Left ventricle myocardium inferior (tissue), 1 donor: ENCODE data around the gene ADARB1. TPM values are rescaled to one million over a fixed set of nuclear protein-coding genes. Genes with fewer than 3 reads are reported as not detected.

ENCODE experiments used
- DNase-seq: peaks from one replicate; pipeline ENCODE4 v3.0.0-alpha.2; 2020
- H3K27ac ChIP-seq: fragments of 200-600 bp; replicated peaks from 2 replicates; pipeline ENCODE4 v1.8.0; 2021
- H3K27me3 ChIP-seq: fragments of 200-600 bp; 2 replicates; pipeline ENCODE4 v1.8.0; 2021; ENCODE audit warnings: low read depth
- H3K36me3 ChIP-seq: fragments of 200-600 bp; 2 replicates; pipeline ENCODE4 v1.8.0; 2021
- H3K4me1 ChIP-seq: fragments of 200-600 bp; 2 replicates; pipeline ENCODE4 v1.8.0; 2021
- H3K4me3 ChIP-seq: fragments of 200-600 bp; 2 replicates; pipeline ENCODE4 v1.8.0; 2021; ENCODE audit warnings: mild to moderate bottlenecking, moderate library complexity
- H3K9me3 ChIP-seq: fragments of 200-600 bp; replicated peaks from 2 replicates; pipeline ENCODE4 v1.8.0; 2021
- intact Hi-C: fragments of 100-400 bp; cut with micrococcal nuclease; formaldehyde crosslinking; loops from one replicate; pipeline ENCODE4 v1.11.0; 2022
- total RNA-seq: library from RNA; stranded (reverse); fragmentation: NEBNext Ultra II Directional; extraction: Animal tissue kit (Norgen Biotek cat#: 25700); gene quantifications from one replicate; pipeline ENCODE4 v1.2.1, GENCODE V29; 2021
- TF ChIP-seq, protein P1 (sequence below): fragments of 200-600 bp; IDR thresholded peaks from 2 replicates; pipeline ENCODE4 v1.8.0; 2021; ENCODE audit warnings: antibody characterized with exemption, mild to moderate bottlenecking, borderline replicate concordance
- donor health status: DM: no; HTN: yes; CAD: no; lungs with severe emphysema.

Gene ADARB1
- total RNA-seq, 1 donor from 2014 or later = 15.5 TPM

DNA sequence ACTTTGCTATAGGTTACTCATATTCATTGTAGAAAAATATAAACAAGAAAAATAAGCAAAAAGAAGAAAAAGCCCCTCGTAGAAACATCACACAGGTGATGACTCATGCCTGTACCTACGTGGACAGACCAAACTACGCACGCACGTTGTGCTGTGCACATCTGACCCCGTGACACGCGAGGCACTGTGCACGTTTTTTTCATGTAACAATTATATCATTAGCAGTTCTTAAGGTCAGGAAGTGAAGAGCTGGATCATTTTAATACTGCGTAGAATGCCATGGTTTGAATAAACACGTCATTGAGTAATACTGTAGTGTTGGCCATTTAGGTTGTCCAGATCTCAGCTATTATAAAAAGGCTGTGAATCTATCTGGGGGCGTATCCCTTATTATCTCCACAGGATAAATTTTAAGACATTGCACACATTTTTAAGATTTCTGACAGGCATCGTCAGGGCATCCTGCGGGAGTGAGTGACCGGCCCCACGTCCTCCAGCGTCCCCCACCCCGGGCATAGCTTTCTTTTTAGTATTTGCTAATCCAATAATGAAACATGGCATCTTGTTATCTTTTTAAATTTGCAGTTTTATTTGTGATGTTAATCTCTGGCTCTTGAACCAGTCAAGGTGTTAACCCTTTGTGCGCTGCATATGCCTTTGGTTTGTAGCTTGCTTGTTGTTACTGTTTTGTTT lies 23.4 kb upstream of the ADARB1 start:
- no peaks in the 10 kb centered on the region for H3K36me3 ChIP-seq
- intact Hi-C loops = no loop called here
- TF ChIP-seq, protein P1, sequence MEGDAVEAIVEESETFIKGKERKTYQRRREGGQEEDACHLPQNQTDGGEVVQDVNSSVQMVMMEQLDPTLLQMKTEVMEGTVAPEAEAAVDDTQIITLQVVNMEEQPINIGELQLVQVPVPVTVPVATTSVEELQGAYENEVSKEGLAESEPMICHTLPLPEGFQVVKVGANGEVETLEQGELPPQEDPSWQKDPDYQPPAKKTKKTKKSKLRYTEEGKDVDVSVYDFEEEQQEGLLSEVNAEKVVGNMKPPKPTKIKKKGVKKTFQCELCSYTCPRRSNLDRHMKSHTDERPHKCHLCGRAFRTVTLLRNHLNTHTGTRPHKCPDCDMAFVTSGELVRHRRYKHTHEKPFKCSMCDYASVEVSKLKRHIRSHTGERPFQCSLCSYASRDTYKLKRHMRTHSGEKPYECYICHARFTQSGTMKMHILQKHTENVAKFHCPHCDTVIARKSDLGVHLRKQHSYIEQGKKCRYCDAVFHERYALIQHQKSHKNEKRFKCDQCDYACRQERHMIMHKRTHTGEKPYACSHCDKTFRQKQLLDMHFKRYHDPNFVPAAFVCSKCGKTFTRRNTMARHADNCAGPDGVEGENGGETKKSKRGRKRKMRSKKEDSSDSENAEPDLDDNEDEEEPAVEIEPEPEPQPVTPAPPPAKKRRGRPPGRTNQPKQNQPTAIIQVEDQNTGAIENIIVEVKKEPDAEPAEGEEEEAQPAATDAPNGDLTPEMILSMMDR = no peak
- no peak overlapping the region for H3K27ac ChIP-seq
- no peak overlapping the region for H3K4me3 ChIP-seq
- no peaks in the 10 kb centered on the region for H3K27me3 ChIP-seq
- H3K9me3 ChIP-seq = peaks cover 18% of the 10 kb centered on the region
- DNase-seq = no peak
- peaks cover 6% of the 10 kb centered on the region for H3K4me1 ChIP-seq

DNA sequence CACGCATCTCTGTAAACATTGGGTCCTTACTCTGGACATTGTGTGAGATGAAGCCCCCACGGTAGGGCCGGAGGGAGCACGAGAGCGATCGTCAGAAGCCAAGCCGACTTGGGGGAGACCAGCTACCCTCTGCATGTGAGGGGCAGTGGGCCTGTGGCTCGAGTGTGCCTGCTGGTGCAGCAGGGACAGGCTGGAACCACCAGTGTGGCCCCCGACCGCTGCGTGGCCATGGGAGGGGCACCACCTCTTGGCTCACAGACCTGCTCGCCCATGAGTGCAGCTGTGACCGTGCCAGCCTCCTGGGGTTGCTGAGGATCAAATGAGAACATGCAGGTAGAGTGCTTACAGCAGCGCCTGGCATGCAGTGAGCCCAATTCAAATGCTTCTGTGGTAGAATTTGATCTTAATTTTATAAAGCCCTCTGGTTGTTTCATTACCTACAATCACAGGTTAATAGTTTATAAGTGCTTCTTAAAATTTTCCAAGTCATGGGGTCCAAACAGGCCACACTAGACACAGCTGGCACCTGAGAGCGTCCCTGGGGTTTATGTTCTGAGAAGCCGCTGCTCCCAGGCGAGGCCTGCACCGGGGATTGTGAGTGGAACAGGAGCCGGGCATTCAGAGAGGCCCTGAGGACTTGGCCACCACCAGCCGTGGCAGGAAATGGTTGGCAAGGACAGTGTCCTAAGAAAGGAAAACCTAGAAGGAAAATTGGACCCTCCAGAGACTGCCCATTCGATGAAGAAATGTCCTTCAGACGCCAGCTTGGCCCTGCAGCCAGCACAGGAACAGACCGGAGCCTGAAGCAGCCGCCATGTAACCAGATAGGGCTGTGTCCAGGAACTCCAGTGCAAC lies 22.6 kb upstream of the ADARB1 start:
- intact Hi-C loops = no loop called here
- Histone ChIP-seq H3K4me3 (no peak overlapping the region), H3K27ac (no peak overlapping the region), H3K4me1 (peaks cover 7% of the 10 kb centered on the region), H3K36me3 (no peaks in the 10 kb centered on the region), H3K27me3 (no peaks in the 10 kb centered on the region), H3K9me3 (peaks cover 10% of the 10 kb centered on the region)
- no peak for DNase-seq
- TF ChIP-seq, protein P1 = no peak

DNA sequence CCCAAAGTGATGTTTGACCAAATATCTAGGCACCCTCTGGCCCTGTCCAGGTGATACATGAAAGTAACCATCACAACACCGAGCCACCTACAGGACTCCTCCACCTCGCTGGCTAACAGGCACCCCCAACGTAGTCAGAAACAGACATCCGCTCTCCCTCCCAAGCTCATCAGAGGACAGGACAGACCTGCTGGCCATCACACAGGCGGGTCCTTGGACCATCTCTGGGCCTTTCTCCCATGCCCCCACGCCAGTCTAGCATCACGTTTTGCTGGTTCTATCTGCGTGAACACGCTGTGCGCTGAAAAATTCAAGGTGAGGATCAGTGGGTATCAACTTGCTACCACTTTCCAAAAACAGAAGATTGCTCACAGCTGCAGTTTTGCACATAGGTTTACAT lies 21.4 kb upstream of the ADARB1 start:
- Histone ChIP-seq H3K36me3 (no peaks in the 10 kb centered on the region), H3K4me3 (no peak overlapping the region), H3K4me1 (peaks cover 13% of the 10 kb centered on the region), H3K27me3 (no peaks in the 10 kb centered on the region), H3K27ac (no peak overlapping the region), H3K9me3 (no peaks in the 10 kb centered on the region)
- TF ChIP-seq, protein P1 = no peak
- no peak for DNase-seq
- intact Hi-C loops = no loop called here

DNA sequence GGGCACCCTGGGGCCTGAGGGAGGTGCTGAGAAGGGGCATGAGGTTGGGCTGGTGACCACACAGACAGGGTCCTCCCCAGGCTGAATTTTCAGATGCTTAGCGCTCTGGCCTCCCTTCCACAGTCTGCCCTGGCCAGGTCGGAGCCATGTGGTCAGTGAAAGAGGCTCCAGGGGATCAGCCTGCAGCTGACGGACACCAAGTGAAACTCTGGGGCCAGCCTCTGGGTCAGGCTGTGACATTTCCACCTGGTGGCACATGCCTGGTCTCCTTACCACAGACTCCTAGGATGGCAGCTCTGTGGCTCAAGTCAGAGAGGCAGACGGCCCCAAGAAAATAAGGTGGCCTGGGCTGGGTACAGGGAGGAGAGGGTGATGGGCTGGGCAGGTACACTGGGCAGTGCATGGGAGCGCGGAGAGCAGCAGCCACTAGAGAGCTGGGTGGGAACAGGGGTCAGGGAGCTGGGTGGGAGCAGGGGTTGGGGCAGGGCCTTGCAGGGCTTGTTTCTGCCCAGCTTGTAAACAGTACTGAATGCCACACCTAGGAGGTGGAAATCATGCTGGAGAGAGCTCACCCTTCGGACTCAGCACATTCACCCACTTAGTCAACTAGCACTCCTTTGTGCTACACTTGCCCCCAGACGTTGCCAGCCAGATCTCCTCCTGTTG lies 20.7 kb upstream of the ADARB1 start:
- Histone ChIP-seq H3K9me3 (no peaks in the 10 kb centered on the region), H3K36me3 (no peaks in the 10 kb centered on the region), H3K4me1 (peaks cover 13% of the 10 kb centered on the region), H3K4me3 (no peak overlapping the region), H3K27me3 (no peaks in the 10 kb centered on the region), H3K27ac (no peak overlapping the region)
- intact Hi-C loops = no loop called here
- TF ChIP-seq, protein P1 = no peak
- DNase-seq = no peak

DNA sequence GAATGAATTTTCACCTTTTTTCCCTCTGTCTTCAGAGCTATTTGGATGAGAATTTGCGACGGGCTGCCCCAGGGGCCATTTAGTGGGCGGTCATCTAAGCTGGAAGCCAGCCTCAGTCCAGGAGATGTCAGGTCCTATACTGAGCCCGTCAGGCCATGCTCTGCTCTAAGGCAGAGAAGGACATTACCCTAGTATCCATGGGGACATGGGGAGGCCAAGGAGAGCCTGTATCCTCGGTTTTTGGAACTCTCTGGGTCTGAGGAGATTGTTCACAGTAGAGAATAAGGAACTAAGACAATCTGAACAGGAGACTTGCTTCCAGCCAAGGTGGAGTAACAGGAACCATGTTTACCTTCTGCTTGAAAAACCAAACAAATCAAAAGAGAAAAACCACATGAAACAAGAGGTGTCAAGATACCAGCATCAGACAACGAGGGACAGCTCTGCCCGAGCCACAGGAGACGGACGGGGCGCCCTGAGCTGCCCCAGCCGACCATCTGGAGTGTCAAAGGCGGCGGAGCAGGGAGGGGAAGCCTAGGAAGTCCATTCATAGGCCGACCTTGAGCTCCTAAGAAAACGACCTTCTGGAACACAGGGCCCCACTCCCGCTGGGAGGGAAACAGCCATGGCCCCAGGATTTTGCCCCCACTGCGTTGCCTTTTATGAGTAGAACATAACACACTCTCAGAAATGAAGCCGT lies 20.0 kb upstream of the ADARB1 start:
- Histone ChIP-seq H3K9me3 (no peaks in the 10 kb centered on the region), H3K36me3 (no peaks in the 10 kb centered on the region), H3K4me3 (no peak overlapping the region), H3K27me3 (no peaks in the 10 kb centered on the region), H3K27ac (no peak overlapping the region), H3K4me1 (peaks cover 13% of the 10 kb centered on the region)
- no peak for DNase-seq
- intact Hi-C loops = no loop called here
- TF ChIP-seq, protein P1 = no peak
